HG02759 (cell line): ENCODE measurements around the gene DENND1A.
A peak's percentile ranks its signal among the peaks of the same experiment; 100 is the strongest.

Experiments
- ATAC-seq: cut with Tn5 transposase; IDR thresholded peaks from one replicate; pipeline ENCODE4 v1.9.1; 2021; ENCODE audit warnings: mild to moderate bottlenecking, moderate library complexity; ENCODE audit not compliant: unreplicated experiment

The DENND1A gene

GRCh38 chr9:123868002-123868401 is 61.9 kb downstream of the DENND1A start:
- ATAC-seq, result no peak

GRCh38 chr9:123867034-123867433 is 62.9 kb downstream of the DENND1A start:
- ATAC-seq, result no peak

DNA sequence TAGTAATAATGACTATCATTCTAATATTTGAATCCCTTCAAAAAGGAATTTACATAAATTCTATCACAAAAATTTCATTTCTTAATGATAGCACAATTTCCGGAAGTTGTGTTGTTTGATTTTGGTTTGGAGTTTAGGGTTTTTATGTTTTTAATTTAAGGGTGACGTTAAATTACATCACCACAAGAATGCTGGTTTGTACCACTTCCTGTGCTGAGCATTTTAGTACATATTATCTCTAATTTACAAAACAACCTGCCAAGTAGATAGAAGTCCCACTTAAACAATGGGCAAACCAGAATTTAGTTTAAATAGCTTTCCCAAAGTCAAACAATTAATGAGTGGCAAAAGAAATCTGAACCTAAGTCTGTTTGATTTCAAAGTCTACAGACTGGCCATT is 63.4 kb downstream of the DENND1A start:
- ATAC-seq, result no peak

DNA sequence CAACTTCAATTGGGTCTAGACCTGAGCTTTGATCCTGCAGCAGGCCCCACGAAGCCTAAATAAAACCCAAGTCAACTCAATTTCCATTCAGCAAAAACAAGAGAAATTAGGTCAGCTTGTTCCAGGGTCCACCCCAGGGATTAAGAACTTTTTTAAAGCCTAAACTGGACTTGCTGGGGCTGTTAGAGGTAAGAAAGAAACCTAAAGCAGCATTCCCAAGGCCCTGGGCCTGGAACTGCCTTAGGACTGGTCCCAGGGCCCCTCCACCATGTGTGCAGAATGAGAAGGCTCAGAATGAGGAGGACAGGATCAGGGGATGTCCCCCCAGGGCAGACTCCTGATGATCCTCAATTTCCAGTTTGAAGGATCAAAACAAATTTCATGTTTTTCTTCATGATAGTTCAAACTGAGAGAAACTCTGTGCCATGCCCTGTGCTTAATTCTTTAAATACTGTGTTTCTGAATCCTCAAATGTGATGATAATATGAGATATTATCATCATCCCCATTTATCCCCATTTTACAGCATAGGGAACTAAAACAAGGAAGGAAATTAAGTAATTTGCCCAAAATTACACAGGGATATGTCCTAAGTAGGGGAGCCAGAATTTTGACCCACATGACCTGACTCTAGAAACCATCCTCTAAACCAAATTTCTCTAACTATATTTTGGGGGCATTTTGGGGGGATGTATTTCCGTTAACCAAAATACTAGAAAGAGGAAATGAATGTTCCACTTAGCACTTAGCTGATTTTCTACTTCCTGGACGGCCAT is 64.5 kb downstream of the DENND1A start:
- ATAC-seq, result no peak

DNA sequence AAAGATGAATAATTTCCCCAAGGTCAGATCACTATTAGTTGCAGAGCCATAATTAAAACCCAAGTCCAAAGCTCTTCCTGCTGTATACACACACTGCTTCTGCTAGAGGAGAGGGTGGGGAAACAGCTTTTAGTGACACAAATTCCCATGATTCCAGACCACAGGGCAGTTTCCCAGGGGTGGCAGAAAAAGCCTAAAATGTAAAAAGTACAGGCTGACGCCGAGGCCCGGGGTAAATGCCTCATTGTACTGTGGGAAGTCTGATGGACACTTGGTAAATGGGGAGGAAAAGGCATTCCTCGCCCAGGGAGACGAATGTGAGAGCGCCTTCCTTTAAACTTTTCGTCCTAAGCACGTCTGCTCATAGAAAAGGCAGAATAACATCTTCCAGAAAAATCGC is 65.7 kb downstream of the DENND1A start:
- no peak for ATAC-seq

DNA sequence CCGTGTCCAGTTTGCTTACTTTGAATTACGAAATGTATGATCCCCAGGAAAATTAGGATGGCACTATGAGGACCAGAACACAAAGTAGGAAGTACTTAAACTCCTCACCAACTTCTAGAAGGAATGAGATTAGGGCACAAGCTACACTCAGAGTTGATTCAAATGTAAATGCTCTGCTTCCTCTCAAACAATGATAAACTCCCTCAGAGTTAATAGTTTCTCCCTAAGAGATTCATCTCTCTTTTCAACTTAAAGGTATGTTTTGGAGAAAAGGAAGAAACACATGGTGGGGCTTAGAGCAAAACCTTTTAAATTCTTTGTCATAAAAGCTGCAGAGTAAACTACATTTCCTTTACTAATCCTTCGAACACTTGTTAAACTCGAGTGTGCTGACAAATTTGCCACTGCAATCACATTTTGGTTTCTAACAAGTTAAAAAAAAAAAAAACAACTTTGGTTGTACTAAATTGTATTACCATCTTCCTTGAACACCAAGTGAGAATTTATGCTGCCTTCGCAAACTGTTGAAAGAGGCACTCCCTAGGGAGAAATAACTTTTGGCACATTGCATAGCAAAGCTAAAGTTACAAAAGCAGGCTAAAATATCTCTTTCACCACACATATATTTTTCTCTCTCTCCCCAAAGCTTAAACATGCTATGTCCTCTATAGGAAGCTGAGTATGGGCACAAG is 66.6 kb downstream of the DENND1A start:
- no peak for ATAC-seq

- ATAC-seq, result no peak
Observed at GRCh38 chr9:123861756-123862120, 68.2 kb downstream of the DENND1A start.

DNA sequence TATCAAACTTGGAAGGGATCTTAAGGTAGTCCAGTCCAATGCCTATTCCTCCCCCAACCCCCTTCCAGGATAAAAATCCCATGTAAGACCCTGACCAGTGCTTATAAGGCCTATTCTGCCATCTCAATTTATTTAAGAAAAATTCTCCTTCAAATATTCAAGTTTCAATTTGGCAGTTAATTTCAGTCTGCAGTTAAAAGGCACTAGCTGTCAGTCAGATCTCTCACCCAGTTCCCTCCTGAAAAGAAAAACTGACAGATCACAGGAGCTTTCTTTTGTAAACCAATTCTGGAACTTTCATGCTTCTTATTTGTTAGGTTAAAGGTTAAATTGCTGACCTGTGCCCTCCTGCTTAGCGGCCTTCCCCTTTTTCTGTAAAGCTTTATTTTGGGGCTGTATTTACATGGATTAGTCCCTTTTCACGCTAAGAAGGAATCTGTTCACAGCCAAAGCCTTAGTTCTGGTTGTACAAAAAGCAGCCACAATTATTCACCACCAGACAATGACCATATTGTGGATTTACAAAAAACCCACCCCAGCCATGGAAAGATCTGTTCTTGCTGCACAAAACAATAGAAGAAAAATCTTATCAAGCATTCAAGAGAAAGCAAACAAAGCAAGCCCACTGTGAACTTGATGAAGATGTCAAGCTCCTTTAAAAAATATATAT is 68.7 kb downstream of the DENND1A start:
- no peak for ATAC-seq

DNA sequence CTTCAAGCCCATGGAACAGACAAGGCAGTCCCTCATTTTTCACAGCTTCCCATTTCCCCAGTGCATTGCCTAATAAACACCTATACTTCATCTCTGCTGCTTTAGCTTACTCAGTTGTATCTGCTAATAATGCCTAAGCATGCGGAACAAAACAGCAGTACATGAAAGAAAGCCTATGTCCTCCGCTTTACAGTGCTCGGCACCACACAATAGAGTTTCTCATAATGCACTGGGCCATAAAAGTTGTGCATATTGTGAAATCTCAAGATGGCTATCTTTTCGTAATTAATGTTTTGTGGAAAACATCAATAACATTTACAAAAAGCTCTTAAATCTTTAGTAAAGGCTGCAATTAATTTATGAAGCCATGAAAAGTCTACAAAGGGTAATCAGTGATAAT is 69.3 kb downstream of the DENND1A start:
- no peak for ATAC-seq

DNA sequence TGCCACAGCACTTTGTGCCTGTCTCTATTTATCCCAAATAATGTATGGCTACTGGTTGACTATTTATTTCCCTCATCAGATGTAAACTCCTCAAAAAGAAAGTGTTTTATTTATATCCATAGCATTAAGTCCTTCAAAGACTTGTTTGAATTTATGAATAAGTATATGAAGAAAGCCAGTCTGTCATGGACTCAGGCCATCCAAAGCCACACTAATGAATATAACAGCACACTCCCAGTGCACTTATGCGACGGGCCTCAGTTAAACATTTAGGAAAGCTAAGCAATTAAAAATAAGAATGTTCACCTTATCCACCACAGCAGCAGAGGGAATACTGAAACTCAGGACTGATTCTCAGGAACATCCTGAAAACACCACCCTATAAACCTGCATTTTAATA is 77.5 kb downstream of the DENND1A start:
- ATAC-seq, result no peak

- ATAC-seq, result no peak
Observed at GRCh38 chr9:123851851-123852250, 78.1 kb downstream of the DENND1A start.

DNA sequence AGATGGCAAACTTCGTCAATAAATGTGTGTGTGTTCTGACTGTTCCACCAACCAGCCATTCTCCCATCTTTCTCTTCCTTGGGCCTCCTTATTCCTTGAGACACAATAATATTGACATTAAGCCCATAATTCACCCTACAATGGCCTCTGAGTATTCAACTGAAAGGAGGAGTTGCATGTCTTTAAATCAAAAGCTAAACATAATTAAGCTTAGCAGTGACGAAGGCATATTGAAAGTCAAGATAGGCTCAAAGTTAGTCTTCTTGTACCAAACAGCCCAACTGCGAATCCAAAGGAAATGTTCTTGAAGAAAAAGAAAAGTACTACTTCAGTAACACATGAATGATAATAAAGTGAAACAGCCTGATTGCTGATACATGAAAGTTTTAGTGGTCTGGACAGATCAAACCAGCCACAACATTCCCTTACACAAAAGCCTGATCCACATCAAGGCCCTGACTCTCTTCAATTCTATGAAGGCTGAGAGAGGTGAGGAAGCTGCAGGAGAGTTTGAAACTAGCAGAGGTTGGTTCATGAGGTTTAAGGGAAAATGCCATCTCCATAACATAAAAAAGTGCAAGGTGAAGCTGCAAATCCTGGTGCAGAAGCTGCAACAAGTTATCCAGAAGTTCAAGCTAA is 81.4 kb downstream of the DENND1A start:
- no peak for ATAC-seq

GRCh38 chr9:123846966-123847365 is 83.0 kb downstream of the DENND1A start:
- ATAC-seq, result no peak

GRCh38 chr9:123843703-123844102 is 86.2 kb downstream of the DENND1A start:
- no peak for ATAC-seq

GRCh38 chr9:123835821-123836220 is 94.1 kb downstream of the DENND1A start:
- ATAC-seq, result no peak

DNA sequence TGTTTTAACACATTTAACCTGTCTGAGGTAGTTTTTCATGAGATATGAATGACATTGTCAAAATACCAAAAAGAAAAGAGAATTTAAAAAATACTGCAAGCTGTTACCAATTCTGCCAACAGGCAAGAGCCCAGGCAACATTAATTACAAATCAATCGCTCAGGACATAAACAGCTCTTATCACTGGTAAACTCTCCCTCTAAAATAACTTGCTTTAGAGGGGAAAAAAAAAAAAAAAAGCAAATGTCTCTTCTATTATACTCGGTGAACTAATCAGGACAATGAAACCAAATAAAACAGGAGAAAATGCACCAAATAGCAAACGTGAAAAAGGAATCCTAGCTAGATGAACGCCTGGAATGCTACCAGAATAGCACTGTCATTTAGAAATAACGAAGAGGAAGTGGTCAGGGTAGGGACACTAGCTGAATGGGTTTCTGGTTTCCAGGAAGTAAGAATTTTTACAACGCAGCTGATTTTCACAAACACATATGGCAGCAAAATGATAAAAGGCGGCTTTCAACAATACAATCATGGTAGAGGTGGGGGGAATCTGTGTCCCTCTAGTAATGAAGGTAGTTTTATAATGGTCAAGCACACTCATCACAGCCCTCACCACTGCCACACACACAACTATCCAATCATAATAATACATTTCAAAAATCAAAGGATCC is 94.9 kb downstream of the DENND1A start:
- ATAC-seq, result peak; percentile 55

DNA sequence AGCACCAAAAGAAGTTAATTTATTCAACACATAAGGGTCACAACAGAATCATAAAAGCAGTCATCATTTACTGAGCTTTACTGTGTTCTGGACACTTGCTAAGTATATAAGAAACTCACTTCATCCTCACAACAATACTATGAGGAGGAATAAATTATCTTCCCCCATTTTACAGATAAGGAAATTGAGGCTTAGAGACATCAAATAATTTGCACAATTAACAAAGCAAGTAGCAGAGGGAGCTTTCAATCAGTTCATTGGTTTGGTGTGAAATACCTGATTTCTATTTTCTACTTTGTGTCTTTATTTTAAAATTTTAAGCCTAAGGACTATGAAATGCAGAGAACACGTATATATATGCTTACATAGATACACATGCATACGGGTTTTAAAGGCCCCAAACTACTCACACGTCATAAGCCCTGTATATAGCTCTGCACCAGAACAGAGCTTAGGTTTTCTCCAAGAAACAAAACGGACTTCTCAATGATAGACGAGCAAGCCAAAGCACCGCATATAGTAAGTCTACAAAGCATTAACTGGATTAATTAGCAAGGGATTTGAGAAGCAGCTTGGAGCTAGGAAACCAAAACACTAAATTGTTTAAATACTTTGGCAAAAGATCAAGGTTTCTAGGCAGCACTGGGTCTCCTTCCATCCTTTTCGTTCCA is 95.6 kb downstream of the DENND1A start:
- ATAC-seq, result no peak

DNA sequence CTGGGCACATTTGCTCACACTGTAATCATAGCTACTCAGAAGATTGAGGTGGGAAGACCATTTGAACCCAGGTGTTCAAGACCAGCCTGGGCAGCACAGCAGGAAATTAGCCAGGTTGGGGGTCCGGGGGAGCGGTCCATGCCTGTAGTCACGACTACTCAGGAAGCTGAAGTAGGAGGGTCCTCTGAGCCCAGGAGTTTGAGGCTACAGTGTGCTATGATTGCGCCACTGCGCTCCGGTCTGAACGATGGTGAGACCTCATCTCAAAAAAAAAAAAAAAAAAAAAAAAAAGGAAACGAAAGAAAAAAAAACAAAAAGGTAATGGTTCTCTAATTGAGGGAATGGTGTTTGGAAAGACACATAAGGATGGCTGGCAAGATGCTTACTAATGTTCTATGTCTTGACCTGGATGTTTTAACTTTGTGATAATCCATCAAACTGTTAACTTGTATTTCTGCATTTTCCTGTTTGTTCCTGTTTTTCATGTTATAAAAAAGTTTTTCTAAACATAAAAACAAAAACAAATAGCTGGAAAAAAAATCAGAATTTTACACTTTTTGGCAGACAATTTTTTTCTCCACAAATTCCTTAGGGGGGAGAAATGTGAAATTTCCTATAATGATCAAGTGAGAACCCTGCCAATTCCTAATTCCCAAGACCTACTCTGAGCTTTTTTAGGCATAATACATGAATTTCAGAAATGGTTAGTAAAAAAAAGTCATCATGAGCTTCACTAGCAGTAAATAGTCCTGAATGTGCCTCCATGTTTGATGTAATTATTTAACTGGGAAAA is 96.9 kb downstream of the DENND1A start:
- ATAC-seq, result no peak

DNA sequence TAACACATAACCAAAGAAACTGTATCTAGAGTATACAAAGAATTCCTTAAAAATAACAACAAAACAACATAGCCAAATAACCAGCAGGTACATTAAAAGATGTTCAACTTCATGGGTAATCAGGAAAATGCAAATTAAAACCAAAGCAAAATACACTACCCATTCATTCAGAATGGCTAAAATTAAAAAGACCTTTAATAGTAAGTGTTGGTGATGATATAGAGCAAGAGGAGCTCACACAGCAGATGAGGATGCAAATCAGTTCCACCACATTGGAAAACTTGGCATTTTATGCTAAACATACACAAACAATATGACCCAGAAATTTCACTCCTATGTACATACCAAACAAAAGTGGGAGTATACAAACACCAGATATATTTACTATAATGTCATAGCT is 97.8 kb downstream of the DENND1A start:
- no peak for ATAC-seq

DNA sequence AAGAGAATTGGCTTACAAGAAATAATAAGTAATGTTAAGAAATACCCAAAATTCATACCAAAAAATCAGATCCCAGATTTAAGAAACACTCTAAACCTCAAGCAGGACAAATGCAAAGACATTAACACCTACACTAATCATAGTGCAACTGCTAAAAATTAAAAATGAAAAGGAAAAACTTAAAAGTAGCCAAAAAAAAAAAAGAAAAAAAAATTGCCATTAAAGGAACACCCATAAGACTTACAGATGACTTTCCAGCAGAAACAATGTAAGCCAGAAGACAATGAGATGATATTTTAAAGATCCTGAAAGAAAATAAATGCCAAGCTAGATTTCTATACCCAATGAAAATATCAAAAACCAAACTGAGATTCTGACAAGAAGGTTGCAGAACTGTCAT is 101.5 kb downstream of the DENND1A start:
- no peak for ATAC-seq
